Activated naive CD4-positive, alpha-beta T cell treated with Interleukin-2 at 50 U/mL for 16 hours (primary cell): ENCODE measurements around the gene DELE1.
A peak's percentile ranks its signal among the peaks of the same experiment; 100 is the strongest.

Source experiments
- DNase-seq: peaks from one replicate; pipeline ENCODE4 v3.0.0-alpha.2; 2020

Gene DELE1

DNA sequence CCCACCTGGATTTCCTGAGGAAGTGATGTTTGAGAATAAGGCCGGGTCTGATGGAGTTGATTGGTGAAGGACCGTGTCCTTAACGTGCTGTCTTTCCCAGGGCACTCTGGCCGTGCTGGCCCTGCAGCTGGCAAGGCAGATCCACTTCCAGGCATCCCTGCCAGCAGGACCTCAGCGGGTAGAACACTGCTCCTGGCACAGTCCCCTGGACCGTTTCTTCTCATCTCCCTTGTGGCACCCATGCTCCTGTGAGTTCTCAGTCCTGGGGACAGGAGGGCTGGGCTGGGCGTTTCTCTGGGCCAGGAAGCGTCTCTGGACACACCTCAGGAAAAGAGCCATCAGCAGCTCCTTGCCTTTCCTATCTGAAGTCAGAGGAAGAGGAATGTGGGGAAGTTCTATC, 4.4 kb downstream of the DELE1 start:
- DNase-seq: no peak

DNA sequence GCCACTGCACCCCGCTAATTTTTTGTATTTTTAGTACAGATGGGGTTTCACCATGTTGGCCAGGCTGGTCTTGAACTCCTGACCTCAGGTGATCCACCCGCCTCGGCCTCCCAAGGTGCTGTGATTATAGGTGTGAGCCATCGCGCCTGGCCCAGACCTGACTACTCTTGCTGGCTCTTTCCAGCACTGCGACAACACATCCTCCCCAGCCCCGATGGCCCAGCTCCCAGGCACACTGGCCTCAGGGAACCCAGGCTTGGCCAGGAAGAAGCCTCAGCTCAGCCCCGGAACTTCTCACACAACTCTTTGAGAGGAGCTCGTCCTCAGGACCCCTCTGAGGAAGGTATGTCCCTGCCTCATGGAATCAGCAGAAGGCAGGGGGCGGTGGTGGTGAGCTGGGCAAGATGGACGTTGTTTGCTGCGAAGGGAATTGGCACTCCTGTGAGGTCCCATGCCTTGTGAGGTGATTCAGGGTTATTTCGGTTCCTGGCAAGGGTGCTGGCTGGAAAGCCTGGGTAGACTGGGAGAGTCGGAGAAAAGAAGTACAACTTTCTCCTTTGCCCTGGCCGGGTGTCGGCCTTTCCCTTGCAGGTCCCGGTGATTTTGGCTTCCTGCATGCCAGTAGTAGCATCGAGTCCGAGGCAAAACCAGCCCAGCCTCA, 5.9 kb downstream of the DELE1 start:
- DNase-seq: no peak

DNA sequence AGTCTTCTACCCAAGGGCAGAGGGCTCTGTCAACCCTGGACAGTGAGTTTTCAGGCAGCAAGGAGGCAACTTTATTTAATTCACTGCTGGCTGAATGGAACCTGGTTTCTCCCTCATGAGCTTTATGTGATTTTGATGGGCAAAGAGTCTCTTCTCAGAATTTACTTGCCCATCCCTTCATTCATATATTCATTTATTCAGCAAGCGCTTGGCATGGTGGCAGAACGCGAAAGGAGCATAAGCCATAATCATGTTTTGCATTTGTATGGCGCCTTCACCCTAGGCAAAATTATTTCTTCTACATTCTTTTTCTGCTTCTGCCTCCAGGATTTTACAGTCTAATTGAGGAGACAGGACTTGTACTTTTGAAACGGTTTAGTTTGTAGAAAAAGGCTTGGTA, 8.0 kb downstream of the DELE1 start:
- no peak for DNase-seq

DNA sequence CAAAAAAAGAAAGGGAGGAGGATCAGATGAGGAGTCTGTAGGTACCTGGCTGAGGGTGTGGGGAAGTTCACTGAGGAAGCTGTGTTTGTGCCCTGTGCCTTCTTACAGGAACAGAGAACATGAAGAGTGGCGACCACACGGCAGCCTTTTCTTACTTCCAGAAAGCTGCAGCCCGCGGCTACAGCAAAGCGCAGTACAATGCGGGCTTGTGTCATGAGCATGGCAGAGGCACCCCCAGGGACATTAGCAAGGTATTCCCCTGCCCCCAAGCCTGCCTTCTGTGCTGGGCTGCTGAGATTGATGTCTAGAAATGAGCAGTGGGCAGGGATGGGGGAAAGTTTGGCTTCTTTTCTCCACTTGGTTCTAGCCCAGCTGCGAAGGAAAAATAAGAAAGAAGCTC, 9.5 kb downstream of the DELE1 start:
- no peak for DNase-seq

DNA sequence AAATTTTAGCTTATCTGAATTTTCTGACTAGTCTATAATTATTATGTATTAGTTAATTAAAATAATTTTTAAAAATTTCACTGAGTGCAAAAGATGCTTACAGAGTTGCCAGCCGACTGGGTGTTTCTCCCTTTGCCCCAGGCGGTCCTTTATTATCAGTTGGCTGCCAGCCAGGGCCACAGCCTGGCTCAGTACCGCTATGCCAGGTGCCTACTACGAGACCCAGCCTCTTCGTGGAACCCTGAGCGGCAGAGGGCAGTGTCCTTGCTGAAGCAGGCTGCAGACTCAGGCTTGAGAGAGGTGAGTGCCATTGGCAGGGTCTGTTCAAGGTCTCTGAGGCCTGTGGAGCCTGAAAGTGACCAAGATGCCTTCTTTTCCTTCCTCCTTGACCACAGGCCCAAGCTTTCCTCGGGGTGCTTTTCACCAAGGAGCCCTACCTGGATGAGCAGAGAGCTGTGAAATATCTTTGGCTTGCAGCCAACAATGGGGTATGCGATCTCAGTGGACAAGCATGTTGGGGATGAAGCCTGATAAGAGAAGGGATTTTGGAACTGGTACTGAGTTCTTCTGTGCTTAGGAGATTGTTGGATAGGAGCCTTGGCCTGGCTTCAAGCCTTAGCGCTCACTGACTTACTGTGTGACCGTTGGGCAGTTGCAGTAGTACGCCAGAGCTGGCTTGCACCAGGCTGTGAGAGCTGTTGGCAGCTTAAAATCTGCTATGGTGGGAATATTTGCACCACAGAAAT, 10.6 kb downstream of the DELE1 start:
- no peak for DNase-seq

DNA sequence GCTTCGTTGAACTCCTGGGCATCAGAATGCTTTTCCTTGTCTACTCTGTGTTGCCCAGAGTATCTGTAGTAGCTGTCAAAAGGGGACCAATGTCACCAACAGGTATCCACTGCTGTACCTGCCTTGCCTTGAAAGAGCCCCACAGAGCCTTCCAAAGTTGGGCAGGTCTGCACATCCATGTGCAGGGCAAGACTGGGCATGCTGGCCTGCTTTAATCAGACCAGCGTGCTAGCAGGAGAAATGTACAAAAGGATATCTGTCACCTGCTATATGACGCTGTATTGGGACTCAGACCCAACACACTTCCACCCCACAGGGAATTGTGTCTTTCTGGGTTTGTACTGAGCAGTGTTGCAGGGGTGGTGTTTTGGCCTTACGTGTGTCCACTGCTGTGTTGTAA, 11.9 kb downstream of the DELE1 start:
- DNase-seq: no peak

DNA sequence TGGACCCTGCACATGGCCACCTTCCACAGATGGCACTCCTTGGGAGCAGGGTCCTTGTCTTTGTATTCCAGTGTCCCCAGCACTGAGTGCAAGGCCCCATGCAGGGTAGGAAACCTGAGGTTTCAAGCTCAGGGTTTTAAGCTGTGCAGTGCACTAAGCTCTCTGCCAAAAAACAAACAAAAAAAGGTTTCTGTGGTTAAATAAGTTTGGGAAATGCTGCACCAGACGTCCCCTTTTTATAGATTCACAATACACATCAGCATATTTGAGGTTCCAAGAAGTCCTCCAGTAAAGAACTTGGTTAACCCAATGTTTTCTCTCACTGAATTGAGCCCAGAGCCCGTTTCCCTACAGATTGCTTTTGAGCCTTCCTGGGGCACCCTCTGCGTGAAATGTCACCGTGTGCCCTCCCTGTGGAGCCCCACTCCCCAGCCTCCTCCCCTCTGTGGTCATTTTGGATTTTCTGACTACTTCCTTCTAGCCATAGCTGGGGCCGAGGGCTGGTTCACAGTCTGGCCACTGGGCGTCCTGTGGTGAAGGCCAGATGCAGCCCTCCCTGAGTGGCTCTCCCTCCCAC, 17.1 kb downstream of the DELE1 start:
- no peak for DNase-seq

DNA sequence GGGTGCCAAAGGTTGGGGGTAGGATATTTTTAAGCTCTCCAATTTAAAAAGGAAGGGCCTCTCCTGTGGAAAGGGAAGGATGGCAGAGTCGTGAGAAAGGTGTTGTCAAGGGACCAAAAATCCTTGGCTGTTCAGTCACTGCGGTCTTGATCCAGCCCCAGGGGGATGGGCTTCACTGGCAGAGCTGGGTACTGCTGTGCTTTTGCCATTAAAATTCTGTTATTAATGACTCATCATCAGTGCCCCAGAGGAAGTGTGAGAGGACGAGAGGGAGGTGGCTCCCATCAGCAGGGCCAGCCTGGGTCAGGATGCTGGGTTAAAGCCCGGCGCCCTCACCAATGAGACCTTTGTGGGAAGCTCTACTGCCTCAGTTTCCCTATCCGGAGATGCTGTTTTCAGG, 17.6 kb downstream of the DELE1 start:
- no peak for DNase-seq

DNA sequence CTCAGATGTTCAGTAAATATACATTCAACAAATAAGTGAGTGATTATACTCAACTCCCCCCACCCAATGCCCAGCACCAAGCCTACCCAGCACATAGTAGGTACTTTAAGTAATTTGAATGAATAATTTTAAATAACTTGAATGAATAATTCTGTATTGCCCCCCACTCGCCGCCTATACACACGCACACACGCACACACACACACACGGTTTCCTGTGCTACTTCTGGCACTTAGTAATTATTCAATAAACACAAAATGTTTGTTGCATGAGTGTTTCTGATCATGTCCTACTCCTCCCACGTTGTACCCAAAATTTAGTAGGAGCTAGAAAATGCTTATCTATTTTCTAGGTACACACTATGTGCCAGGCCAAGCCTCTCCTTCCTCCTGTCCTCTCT, 18.1 kb downstream of the DELE1 start:
- DNase-seq: no peak

DNA sequence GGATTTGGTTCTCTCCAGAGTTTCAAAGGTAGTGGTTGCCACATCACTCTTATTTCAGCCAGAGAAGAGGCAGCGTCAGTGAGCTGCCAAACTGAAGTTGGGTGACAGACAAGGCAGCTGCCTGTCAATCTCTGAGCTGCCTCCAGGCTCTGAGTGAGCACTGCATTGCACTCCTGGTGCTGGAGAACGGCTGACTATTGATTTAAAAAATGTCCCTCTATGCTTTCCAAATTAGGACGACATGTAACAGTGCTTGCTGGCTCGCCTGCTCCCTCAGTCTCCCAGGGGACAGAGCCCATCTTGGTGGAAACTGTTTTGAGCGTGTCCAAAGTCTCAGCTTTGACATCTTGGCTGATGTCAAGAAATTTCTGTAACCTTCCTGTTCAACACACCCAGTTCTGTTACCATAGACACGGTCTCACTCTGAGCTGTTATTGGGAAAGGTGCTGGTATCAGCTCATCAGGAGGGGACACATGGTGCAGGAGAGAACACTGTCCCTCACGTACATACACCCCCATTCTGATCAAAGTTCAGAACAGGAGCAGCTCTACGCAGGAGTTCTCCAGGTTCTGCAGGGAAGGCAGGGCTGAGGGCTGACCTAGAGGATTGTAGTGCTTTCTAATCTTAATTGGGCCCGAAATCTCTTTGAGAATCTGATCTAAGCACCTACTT, 18.6 kb downstream of the DELE1 start:
- DNase-seq: no peak

DNA sequence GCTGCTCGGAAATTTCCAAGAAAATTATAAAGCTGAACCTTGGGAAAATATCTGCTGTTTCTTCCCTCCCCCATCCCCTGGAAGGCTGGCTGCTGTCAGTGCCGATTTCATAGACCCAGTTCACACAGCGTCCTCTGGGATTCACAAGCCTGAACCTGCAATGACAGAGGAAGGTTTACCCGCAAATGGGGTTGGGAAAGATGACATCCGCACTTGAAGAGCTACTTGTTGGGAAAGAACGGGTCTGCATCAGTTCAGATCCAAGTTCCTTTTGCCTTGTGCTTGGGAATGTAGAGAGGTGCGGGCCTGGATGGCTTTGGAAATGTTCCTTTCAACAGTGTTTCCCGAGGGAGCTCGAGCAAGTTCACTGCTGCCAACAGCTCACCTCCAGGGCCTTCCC, 20.4 kb downstream of the DELE1 start:
- DNase-seq: no peak

DNA sequence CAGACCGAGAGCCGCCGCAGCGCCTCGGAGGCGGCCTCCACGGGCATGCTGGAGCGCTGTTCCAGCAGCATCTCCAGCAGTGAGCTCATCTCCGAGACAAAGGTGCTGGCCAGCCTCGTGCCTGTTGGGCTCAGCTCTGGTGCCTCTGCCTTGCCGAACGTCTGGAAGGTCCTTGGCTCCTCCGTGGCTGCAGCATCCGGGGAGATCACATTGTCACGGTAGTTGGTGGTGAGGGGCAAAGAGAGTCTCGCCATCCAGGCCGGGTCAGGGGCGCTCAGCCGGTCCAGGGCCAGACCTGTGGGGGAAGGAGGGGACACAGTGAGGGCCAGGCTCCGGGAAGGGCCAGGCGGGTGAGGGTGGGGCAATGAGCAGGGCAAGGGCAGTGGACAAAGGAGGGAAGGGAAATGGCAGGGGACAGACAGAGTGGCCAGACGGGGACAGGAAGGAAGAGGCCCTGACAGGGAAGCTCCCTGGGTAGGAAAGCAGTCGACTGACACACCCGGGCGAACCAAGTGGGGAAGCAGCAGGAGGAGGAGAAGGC, 21.9 kb downstream of the DELE1 start:
- no peak for DNase-seq

DNA sequence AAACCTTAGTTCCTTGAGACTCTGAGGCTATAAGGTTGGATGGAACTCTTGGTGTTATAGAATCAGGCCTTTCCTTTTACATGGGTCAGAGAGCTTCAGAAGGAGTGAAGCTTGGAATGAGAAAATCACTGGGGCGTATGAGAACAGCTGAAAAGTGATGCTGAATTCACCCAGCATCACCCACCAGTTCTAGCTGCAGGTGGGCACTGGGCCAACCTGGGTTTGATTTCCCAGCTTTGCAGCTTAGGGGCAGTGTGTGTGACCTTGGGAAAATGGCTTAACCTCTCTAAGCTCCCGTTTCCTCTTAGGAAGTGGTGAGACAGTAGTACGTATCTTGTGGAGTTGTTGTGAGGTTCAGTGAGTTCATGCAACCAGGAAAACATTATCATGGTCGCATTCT, 23.6 kb downstream of the DELE1 start:
- DNase-seq: no peak

DNA sequence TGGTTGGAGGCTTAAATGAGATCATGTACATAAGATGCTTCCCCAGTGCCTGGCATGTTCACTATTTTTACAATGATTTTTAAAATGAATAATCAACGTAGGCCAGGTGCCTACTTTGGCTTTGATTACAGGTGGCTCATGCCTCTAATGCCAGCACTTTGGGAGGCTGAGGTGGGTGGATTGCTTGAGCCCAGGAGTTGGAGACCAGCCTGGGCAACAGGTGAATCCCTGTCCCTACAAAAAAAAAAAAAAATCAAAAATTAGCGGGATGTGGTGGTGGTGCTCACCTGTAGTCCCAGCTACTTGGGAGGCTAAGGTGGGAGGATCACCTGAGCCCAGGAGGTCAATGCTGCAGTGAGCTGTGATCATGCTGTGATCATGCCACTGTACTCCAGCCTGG, 25.1 kb downstream of the DELE1 start:
- DNase-seq: no peak

DNA sequence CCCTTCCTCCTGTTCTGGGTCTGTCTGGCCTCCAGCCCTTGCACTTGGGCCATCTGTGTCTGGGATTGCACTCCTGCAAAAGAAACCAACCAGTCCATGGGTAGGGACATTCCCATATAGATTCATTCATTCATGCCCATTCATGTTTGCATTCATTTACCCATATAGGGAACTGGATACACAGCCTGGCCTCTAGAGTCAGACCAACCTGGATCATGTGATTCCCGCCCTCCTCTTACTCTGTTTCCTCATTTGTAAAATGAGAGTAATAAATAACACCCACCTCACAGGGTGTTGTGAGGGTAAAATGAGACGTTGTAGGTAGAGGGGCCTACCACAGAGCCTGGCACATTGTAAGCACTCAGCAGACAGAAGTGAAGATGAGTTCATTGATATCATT, 25.8 kb downstream of the DELE1 start:
- DNase-seq: no peak

DNA sequence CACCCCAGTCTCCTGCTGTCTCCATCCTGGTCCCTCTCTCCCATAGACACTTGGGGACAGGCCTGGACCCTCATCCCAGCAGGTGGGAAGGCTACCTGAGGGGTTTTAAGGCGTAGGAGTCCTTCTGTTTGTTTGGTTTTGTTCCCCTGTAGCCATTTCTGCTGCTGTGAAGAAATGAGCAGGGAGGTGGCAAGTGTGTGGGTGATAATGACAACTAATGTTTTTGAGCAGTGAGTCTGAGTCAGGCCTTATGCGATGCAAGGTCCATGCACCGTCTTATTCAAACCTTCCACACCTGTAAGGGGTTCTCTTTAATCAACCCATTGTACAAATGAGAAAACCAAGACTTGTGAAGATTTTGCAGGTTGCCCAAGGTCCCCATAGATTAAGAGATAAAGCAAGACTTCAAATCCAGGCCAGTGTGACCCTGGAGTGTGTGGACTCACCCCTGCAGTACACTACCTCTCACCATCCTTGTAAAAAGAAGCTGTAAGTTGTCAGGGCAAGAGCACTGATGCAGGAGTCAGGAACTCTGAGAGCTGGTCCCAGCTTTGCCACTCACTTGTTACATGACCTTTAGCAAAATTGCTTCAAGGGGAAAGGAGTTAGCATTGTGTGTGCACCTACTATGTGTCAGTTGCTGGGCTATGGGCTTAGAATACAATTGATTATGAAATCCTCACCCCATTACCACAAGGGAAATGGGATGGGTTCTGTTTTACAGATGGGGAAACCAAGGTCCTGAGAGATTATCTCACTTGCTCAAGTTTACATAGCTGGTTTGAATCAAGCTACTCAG, 26.7 kb downstream of the DELE1 start:
- no peak for DNase-seq

DNA sequence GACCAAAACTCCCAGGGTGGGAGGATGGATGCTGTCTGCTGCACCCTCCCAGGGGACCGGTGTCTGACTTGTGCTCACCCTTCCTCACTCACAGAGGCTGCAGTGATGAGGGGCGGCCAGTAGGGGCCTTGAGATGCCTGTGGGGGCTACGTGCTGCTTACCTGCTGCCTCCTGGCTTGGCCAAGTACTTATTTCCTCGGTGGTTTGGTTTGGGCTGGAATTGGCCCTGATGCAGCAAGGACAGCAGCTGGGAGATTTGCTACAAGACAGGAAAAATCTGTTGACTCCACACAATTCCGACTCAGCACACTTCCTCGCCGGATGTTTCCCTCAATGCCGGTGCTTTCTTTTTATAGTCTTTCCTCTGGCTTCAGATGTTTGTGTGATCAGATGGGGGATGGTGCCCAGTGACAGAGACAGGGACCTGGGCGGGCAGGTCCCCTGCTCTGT, 27.7 kb downstream of the DELE1 start:
- DNase-seq: peak; percentile 29

DNA sequence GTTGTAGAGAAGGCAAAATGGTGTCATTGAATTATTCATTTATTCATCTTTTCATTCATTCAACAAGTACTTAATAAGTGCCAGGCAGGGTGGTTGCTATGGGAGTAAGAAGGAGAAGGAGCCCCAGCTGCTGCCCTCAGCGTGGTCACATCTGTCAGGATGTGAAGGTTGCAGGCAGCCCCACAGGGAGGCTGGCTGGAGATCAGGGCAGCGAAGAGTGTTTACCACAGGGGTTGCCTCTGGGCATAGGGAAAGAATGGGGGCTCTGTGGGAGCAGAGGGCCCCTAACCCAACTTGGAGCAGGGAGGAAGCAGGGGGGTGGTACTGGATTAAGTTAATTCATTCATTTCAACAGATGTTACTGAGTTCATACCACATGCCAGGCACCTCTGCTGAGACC, 28.3 kb downstream of the DELE1 start:
- no peak for DNase-seq

DNA sequence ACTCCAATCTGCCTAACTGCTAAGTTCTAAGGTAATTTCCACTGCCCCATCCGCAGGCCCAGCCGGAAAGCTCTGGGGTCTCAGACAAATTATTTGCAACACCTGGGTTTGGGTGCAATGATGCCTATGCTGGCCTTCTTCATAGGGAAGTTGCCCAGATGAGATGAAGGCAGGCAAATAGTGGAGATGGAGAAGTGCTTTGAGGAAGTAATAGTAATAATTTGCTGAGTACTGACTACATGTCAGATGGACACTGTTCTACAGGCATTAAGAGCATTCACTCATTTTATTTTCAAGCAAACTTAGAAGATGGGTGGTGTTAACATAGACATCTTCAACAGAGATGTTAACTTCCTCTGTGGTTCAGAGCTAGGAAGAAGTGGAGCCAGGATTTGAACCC, 30.5 kb downstream of the DELE1 start:
- no peak for DNase-seq

DNA sequence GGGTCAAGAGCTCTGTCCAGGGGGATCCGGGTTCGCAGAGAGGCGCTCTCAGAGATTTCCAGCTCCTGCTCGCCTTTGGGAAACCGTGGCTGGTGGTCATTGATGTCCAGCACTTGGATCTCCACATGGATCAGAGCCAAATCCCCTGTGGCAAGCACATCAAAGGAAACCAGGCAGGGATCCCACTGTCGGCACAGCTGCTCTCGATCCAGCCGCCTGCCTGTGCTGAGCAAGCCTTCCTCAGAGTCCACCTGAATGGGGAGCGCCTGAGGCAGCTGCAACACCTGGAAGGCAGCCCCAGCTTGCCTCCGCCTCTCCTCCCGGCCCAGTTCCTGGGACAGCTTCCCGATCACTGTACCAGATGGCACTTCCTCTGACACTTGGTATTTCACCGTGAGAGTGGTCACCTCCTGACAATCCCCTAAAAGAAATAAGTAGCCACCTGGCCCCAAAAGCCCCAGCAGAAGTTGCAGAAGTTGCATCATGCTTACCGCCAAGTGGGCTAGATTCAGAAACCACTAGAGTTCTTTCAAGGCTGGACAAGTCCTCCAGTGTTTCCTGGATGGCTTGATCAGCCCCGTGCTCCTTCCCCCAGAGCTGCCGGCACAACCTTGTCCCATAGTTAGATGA, 33.8 kb downstream of the DELE1 start:
- no peak for DNase-seq

DNA sequence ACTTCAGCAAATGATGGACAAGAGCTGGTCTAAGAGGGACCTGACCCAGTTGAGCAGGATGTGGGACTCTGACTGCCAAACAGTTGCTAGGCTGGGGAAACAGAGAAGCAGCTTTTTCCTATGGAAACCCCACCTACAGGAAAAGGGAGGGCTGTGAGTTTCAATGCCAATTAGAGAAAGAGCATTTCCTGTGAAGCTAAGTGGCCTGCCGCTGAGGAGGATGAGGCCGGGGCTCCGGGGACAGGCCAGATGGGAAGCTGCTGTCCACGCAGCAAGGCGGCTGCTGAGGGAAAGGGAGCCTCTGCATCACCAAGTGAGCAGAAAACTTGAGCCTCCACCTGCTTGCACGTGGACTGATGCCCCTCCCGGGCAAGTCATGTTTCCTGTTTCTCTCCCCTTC, 34.4 kb downstream of the DELE1 start, which contains the start of gene PCDH12:
Gene PCDH12, minus strand, starts transcription at position 90 of the 400 bp plus-strand sequence. CDS start 351 bp downstream, outside the sequence.
- no peak for DNase-seq

DNA sequence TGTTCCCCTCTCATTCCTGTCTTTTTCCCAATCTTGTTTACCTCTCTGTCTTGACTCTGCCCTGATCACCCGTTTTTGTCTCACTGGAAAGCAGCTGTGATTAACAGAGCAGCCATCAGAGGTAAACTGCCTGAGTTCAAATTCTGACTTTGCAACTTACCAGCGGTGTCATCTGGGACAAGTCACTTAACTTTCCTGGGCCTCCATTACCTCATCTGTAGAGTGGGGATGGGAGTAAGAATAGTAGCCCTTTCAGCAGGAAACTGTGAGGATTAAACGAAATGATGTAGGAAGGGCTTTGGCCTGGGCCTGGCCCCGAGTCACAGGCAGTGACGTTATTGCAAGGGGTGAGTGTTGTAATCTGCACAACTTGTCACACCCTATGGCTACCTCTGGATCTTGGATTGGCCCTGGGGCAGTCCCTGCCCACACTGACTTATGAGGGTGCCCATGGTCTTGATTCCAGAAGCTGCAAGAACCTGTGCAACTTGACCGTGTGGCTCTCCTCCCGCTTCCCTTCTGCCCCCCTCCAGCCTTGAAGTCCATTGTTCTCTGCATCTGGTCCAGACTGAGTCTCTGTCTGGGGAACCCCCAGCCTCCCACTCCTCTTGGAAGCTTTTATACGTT, 35.0 kb downstream of the DELE1 start:
- peak; percentile 19 for DNase-seq
